Caki2 (cell line): Measurements from ENCODE around the gene PADI1. TPM values are rescaled to one million over a fixed set of nuclear protein-coding genes. Genes with fewer than 3 reads are reported as not detected.

Experiments used
- DNase-seq: peaks from one replicate; pipeline ENCODE4 v3.0.0-alpha.2; 2015; ENCODE audit warnings: low read depth
- in situ Hi-C: cut with HindIII; loops from 2 replicates; pipeline ENCODE4 v1.10.0; 2016; ENCODE audit warnings: low sequenced_read_pairs, low pct_unique_long_range_greater_than_20kb, mixed read lengths
- total RNA-seq: library from RNA; depleted of rRNA; stranded (reverse); fragments of >200 nt; shearing (Covaris generic); gene quantifications from 2 replicates; pipeline ENCODE4 v1.2.3, GENCODE V29; 2014; ENCODE audit warnings: low replicate concordance

The PADI1 gene
- total RNA-seq, 1 experiment from 2014 or later = 4.4 TPM

GRCh38 chr1:17176306-17177061 is 28.4 kb upstream of the PADI1 start:
- in situ Hi-C loops = no loop called here
- no peak for DNase-seq

- DNase-seq = no peak
- in situ Hi-C loops = no loop called here
These were observed 27.3 kb upstream of the PADI1 start for GRCh38 chr1:17177651-17178050.

- in situ Hi-C loops = no loop called here
- no peak for DNase-seq
These were observed 23.0 kb upstream of the PADI1 start for GRCh38 chr1:17181781-17182464.

GRCh38 chr1:17183388-17184160 is 21.4 kb upstream of the PADI1 start:
- in situ Hi-C loops = no loop called here
- no peak for DNase-seq

- in situ Hi-C loops = no loop called here
- DNase-seq = no peak
These were observed 20.7 kb upstream of the PADI1 start for GRCh38 chr1:17184161-17184665.

- in situ Hi-C loops = no loop called here
- DNase-seq = no peak
These were observed 20.0 kb upstream of the PADI1 start for GRCh38 chr1:17184822-17185484.

- no peak for DNase-seq
- in situ Hi-C loops = no loop called here
These were observed 19.5 kb upstream of the PADI1 start for GRCh38 chr1:17185485-17185860.

- no peak for DNase-seq
- in situ Hi-C loops = no loop called here
These were observed 18.6 kb upstream of the PADI1 start for GRCh38 chr1:17186216-17186909.

GRCh38 chr1:17187051-17187450 is 17.9 kb upstream of the PADI1 start:
- in situ Hi-C loops = no loop called here
- no peak for DNase-seq

GRCh38 chr1:17188217-17188616 is 16.7 kb upstream of the PADI1 start:
- no peak for DNase-seq
- in situ Hi-C loops = no loop called here

- no peak for DNase-seq
- in situ Hi-C loops = no loop called here
These were observed 15.9 kb upstream of the PADI1 start for GRCh38 chr1:17188889-17189631.

GRCh38 chr1:17189632-17189990 is 15.3 kb upstream of the PADI1 start:
- DNase-seq = no peak
- in situ Hi-C loops = no loop called here

GRCh38 chr1:17190010-17190995 is 14.6 kb upstream of the PADI1 start:
- in situ Hi-C loops = no loop called here
- peak; percentile 92 for DNase-seq

GRCh38 chr1:17191990-17192242 is 13.0 kb upstream of the PADI1 start:
- DNase-seq = no peak
- in situ Hi-C loops = no loop called here

- DNase-seq = no peak
- in situ Hi-C loops = no loop called here
These were observed 12.3 kb upstream of the PADI1 start for GRCh38 chr1:17192394-17193221.
